MM.1S (cell line): Measurements from ENCODE around the gene ABCA13.

Source experiments
- CTCF ChIP-seq: fragments of 300-600 bp; sonication (generic); IDR thresholded peaks from 2 replicates; pipeline ENCODE4 v1.5.1; 2016; ENCODE audit warnings: antibody characterized with exemption, low read length, mixed read lengths
- EZH2phosphoT487 ChIP-seq: fragments of 300-600 bp; sonication (generic); IDR thresholded peaks from 2 replicates; pipeline ENCODE4 v1.6.1; 2018; ENCODE audit warnings: antibody characterized with exemption, low read length

DNA sequence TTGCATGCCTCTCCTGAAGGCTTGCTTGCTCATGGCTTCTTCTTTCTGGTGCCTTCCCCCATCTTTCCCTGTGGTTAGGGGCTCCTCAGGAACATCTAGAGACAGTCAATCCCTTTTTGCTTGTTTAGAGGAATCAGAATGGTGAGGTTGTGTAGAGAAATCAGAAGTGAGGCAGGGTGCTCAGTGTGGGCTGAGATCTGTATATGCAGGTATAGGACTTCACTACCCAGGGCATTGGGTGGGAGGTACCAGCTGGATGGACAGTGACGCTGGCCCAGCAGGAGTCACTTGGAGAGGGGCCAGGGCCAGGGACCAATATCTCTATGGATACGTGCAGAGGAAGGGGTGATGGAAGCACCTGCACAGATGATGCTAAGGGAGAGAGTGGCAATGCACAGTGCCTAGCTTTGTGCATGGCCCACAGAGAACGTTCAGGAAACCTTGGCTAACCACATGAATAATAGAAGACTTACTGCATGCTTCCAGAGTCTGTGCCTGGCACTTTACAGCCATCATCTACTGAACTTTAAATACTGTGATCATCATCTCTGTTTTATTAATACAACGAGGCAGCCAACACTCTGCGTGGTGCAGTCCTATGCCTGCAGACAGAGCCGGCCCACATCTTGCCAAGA is 255.2 kb downstream of the ABCA13 start:
- TF ChIP-seq CTCF, result no peak
- TF ChIP-seq EZH2phosphoT487, result no peak
